Activated CD4-positive, alpha-beta T cell treated with anti-CD3 and anti-CD28 coated beads, Interleukin-10, Interleukin-2, amounts not matched to agents 100 ng/mL and 50 ng/mL, durations not matched to agents 16 hours and 8 hours (primary cell): ENCODE results near the gene KRTAP10-5.
"Not testable (repeated sequence)": the region's sequence is repeated elsewhere in the genome, so short reads cannot be mapped to it uniquely, and the experiment has no call there.

Source experiments
- DNase-seq: peaks from one replicate; pipeline ENCODE4 v3.0.0-alpha.2; 2020

KRTAP10-5 gene

GRCh38 chr21:44569861-44570517 is 10.4 kb downstream of the KRTAP10-5 start:
- no peak for DNase-seq

- DNase-seq, result no peak
These were observed 11.5 kb downstream of the KRTAP10-5 start for GRCh38 chr21:44568667-44569556.

- no peak for DNase-seq
These were observed 12.1 kb downstream of the KRTAP10-5 start for GRCh38 chr21:44568261-44568660.

- no peak for DNase-seq
These were observed 12.8 kb downstream of the KRTAP10-5 start for GRCh38 chr21:44567481-44568171.

- no peak for DNase-seq
These were observed 14.0 kb downstream of the KRTAP10-5 start for GRCh38 chr21:44566403-44566802.

GRCh38 chr21:44564886-44565598 is 15.4 kb downstream of the KRTAP10-5 start:
- peak; percentile 2 for DNase-seq

GRCh38 chr21:44564099-44564498 is 16.3 kb downstream of the KRTAP10-5 start:
- DNase-seq, result no peak

GRCh38 chr21:44558695-44559094 is 21.7 kb downstream of the KRTAP10-5 start, which contains the start of gene KRTAP10-3:
Gene KRTAP10-3 (minus strand): TSS chr21:44558795. CDS start chr21:44558715, 80 bp downstream.
- DNase-seq, result no peak

GRCh38 chr21:44558329-44558675 is 22.1 kb downstream of the KRTAP10-5 start:
- DNase-seq, result not testable (repeated sequence)

GRCh38 chr21:44557491-44558328 is 22.7 kb downstream of the KRTAP10-5 start:
- no peak for DNase-seq

- DNase-seq, result no peak
These were observed 23.5 kb downstream of the KRTAP10-5 start for GRCh38 chr21:44556879-44557278.

- no peak for DNase-seq
These were observed 25.1 kb downstream of the KRTAP10-5 start for GRCh38 chr21:44555200-44555875.

GRCh38 chr21:44552681-44553080 is 27.7 kb downstream of the KRTAP10-5 start:
- DNase-seq, result no peak

- DNase-seq, result no peak
These were observed 28.3 kb downstream of the KRTAP10-5 start for GRCh38 chr21:44552136-44552535.

- no peak for DNase-seq
These were observed 29.0 kb downstream of the KRTAP10-5 start, which contains the start of gene KRTAP10-2 for GRCh38 chr21:44551340-44551961. Gene KRTAP10-2 (minus strand): TSS chr21:44551505. CDS start chr21:44551458, 47 bp downstream.

GRCh38 chr21:44550807-44551206 is 29.6 kb downstream of the KRTAP10-5 start:
- DNase-seq, result no peak

GRCh38 chr21:44550285-44550684 is 30.1 kb downstream of the KRTAP10-5 start:
- not testable (repeated sequence) for DNase-seq

GRCh38 chr21:44549525-44550211 is 30.7 kb downstream of the KRTAP10-5 start:
- no peak for DNase-seq

- no peak for DNase-seq
These were observed 31.5 kb downstream of the KRTAP10-5 start for GRCh38 chr21:44548922-44549321.

GRCh38 chr21:44548381-44548780 is 32.0 kb downstream of the KRTAP10-5 start:
- DNase-seq, result no peak
